Sigmoid colon (tissue), 7 donors: ENCODE results near the gene GJC2. TPM values are rescaled to one million over a fixed set of nuclear protein-coding genes. Genes with fewer than 3 reads are reported as not detected.
A peak's percentile ranks its signal among the peaks of the same experiment; 100 is the strongest.

ENCODE experiments used
- DNase-seq: peaks from one replicate; pipeline ENCODE4 v3.0.0-alpha.2; 2019
- H3K27ac ChIP-seq, 4 donors: fragments of 200-600 bp; sonication (generic); one replicate each; pipeline ENCODE4 v1.5.1; 2016 to 2019; ENCODE audit warnings: mild to moderate bottlenecking in 1 of 4
- H3K27me3 ChIP-seq, 3 donors: fragments of 200-600 bp; sonication (generic); one replicate each; pipeline ENCODE4 v1.5.1; 2019; ENCODE audit warnings: mild to moderate bottlenecking in 1 of 3
- H3K36me3 ChIP-seq, 4 donors: fragments of 200-600 bp; sonication (generic); one replicate each; pipeline ENCODE4 v1.5.1; 2016 to 2019
- H3K4me1 ChIP-seq, 4 donors: fragments of 200-600 bp; sonication (generic); one replicate each; pipeline ENCODE4 v1.5.1; 2017 to 2019
- H3K4me3 ChIP-seq, 4 donors: fragments of 200-600 bp; sonication (generic); one replicate each; pipeline ENCODE4 v1.5.1; 2017 to 2019; ENCODE audit warnings: mild to moderate bottlenecking in 2 of 4, moderate library complexity in 1 of 4
- H3K9me3 ChIP-seq, 4 donors: fragments of 200-600 bp in 3 of 4; sonication (generic) in 3 of 4; one replicate each; pipeline versions ENCODE4 v1.5.1 to v1.6.1; 2013 to 2019
- CTCF ChIP-seq, 4 experiments: fragments of 450-650 bp in 3 of 4; fragments of 200-600 bp in 1 of 4; IDR thresholded peaks; one replicate each; pipeline ENCODE4 v1.5.1; 2016 to 2019; ENCODE audit warnings: antibody characterized with exemption in 4 of 4, mild to moderate bottlenecking in 3 of 4, moderate library complexity in 2 of 4
- EP300 ChIP-seq, 4 donors: sonication (generic); formaldehyde crosslinking; IDR thresholded peaks; one replicate each; pipeline ENCODE4 v1.6.1; 2017; ENCODE audit warnings: antibody characterized with exemption in 4 of 4
- POLR2A ChIP-seq, 2 donors: fragments of 450-650 bp; IDR thresholded peaks; one replicate each; pipeline ENCODE4 v1.6.1; 2016; ENCODE audit warnings: antibody characterized with exemption in 2 of 2, mild to moderate bottlenecking in 2 of 2, moderate library complexity in 2 of 2
- POLR2AphosphoS5 ChIP-seq, 4 donors: sonication (generic); formaldehyde crosslinking; IDR thresholded peaks; one replicate each; pipeline ENCODE4 v1.6.1; 2017; ENCODE audit warnings: antibody characterized with exemption in 4 of 4
- WGBS, 2 donors: extraction: QIAGEN DNeasy Blood & Tissue Kit; methylation state at CpG; one replicate each; pipeline ENCODE4 v1.1.7; 2013; 5-methylcytosine and 5-hydroxymethylcytosine counted together
- intact Hi-C: fragments of 100-400 bp; cut with DNase I; formaldehyde crosslinking; loops from one replicate; pipeline ENCODE4 v1.15.1; 2023
- polyA plus RNA-seq, 3 donors: library from polyadenylated mRNA; stranded (reverse); fragments of 200-250 nt; gene quantifications; one replicate each; pipeline ENCODE4 v1.2.3, GENCODE V29; 2013
- total RNA-seq, 4 donors: library from RNA; depleted of rRNA; stranded (reverse); fragments of >200 nt; gene quantifications; one replicate each; pipeline ENCODE4 v1.1.0, GENCODE V29; 2016
- donor health status: healthy with polysubstance abuse.
- donor health status: Bipolar disorder and iron deficiency.
- donor health status: healthy.

GJC2 gene
- total and polyA plus RNA-seq, 7 donors = 0.60 to 6.4 (median 4.3) TPM; not detected in 1

- Histone ChIP-seq H3K36me3 (peaks cover 0 to 25% (median 10%) of the 10 kb centered on the region in 4 donors), H3K4me3 (no peak overlapping the region), H3K27ac (peak overlapping the region in 3 of 4 donors; percentile 96 to 99 (median 96)), H3K4me1 (peaks cover 0 to 39% (median 38%) of the 10 kb centered on the region in 4 donors), H3K9me3 (no peaks in the 10 kb centered on the region), H3K27me3 (no peaks in the 10 kb centered on the region)
- TF ChIP-seq POLR2A (IDR thresholded peaks at IDR 0.05) (no peak), POLR2AphosphoS5 (IDR thresholded peaks at IDR 0.05) (no peak), EP300 (IDR thresholded peaks at IDR 0.05) (no peak), CTCF (IDR thresholded peaks at IDR 0.05) (no peak)
- no peak for DNase-seq
- 75 to 77% methylated on average over 11 of the region's 11 CpGs for WGBS, 2 donors
- intact Hi-C loops = no loop called here
Measured at GRCh38 chr1:228142701-228143136, 7.0 kb upstream of the GJC2 start.

DNA sequence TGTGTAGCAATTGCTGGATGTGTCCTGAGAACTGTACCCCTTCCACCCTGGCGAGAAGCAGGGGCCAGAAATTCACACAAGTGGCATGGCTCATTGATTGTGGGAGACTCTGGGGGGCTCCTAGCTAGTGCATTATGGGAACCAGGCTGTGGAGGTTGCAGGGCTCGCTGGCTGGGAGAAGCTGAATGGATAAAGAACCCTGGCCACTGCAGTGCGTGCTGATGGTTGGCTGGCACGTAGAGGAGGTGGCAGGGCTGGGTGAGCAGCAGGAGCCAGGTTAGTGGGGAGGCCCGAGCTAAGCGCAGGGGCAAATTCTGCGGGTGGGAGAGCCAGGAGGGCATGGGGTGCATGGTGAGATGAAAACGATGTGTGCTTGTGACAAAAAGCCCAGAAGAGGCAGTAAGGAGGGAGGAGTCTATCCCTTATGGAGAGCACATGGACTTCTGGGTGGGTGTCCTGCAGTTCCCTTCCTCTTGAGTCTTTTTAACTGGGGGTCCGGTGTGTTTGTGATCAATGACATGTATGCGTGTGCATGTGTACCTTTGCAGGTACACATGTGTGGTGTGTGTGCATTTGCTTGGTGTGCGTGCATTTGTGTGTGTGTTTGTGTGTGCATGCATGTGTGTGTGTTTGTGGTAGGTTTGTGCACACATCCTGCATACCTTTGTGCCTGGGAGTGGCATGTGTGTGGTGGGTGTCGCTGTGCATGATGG is 6.1 kb upstream of the GJC2 start:
- Histone ChIP-seq H3K4me1 (peaks cover 0 to 44% (median 39%) of the 10 kb centered on the region in 4 donors), H3K9me3 (no peaks in the 10 kb centered on the region), H3K4me3 (no peak overlapping the region), H3K36me3 (peaks cover 0 to 34% (median 13%) of the 10 kb centered on the region in 4 donors), H3K27ac (no peak overlapping the region), H3K27me3 (no peaks in the 10 kb centered on the region)
- 92% methylated on average over 12 of the region's 12 CpGs for WGBS, 2 donors
- TF ChIP-seq POLR2A (IDR thresholded peaks at IDR 0.05) = no peak
- TF ChIP-seq CTCF (IDR thresholded peaks at IDR 0.05) = no peak
- TF ChIP-seq EP300 (IDR thresholded peaks at IDR 0.05) = no peak
- no peak for TF ChIP-seq POLR2AphosphoS5 (IDR thresholded peaks at IDR 0.05)
- intact Hi-C loops = no loop called here
- peak; percentile 61 for DNase-seq

GRCh38 chr1:228144193-228144992 is 5.3 kb upstream of the GJC2 start:
- no peak overlapping the region for H3K27ac ChIP-seq
- no peak for TF ChIP-seq POLR2AphosphoS5 (IDR thresholded peaks at IDR 0.05)
- TF ChIP-seq EP300 (IDR thresholded peaks at IDR 0.05) = no peak
- TF ChIP-seq POLR2A (IDR thresholded peaks at IDR 0.05) = no peak
- TF ChIP-seq CTCF (IDR thresholded peaks at IDR 0.05) = no peak
- H3K4me1 ChIP-seq = peaks cover 0 to 52% (median 45%) of the 10 kb centered on the region in 4 donors
- intact Hi-C loops = no loop called here
- no peaks in the 10 kb centered on the region for H3K27me3 ChIP-seq
- H3K9me3 ChIP-seq = no peaks in the 10 kb centered on the region
- peak; percentile 65 for DNase-seq
- H3K36me3 ChIP-seq = peaks cover 0 to 37% (median 13%) of the 10 kb centered on the region in 4 donors
- WGBS, 2 donors = 74 to 87% methylated on average over 16 of the region's 16 CpGs
- no peak overlapping the region for H3K4me3 ChIP-seq

DNA sequence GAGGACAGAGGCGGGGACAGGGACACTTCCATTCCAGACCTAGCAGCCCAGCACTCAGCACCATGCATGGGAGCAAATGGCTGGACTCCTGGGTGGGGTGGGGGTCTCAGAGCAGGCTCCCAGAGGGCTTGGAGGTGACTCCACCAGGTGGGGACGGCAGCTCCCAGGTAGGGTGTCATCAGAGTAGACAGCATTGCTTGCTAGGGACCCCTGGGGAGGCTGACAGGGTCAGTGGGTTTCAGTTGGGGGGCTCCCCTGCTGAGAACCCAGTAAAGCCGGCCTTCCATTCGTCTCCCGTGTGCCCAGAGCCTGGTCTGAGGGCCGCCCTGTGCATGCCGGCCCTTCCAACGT is 4.8 kb upstream of the GJC2 start:
- H3K27ac ChIP-seq = no peak overlapping the region
- no peak overlapping the region for H3K4me3 ChIP-seq
- no peak for DNase-seq
- H3K36me3 ChIP-seq = peaks cover 0 to 37% (median 13%) of the 10 kb centered on the region in 4 donors
- no peaks in the 10 kb centered on the region for H3K9me3 ChIP-seq
- WGBS, 2 donors = 92 to 93% methylated on average over 8 of the region's 8 CpGs
- intact Hi-C loops = no loop called here
- peaks cover 0 to 58% (median 50%) of the 10 kb centered on the region in 4 donors for H3K4me1 ChIP-seq
- H3K27me3 ChIP-seq = no peaks in the 10 kb centered on the region
- no peak for TF ChIP-seq POLR2AphosphoS5 (IDR thresholded peaks at IDR 0.05)
- no peak for TF ChIP-seq EP300 (IDR thresholded peaks at IDR 0.05)
- TF ChIP-seq CTCF (IDR thresholded peaks at IDR 0.05) = no peak
- TF ChIP-seq POLR2A (IDR thresholded peaks at IDR 0.05) = no peak
